ENCODE results near the gene VAMP7. TPM values are rescaled to one million over a fixed set of nuclear protein-coding genes. Genes with fewer than 3 reads are reported as not detected.
"Not testable (repeated sequence)": the region's sequence is repeated elsewhere in the genome, so short reads cannot be mapped to it uniquely, and the experiment has no call there.

Gene VAMP7
- total and polyA plus RNA-seq, 10 donors = 15.2 to 53.2 (median 33.1) TPM

DNA sequence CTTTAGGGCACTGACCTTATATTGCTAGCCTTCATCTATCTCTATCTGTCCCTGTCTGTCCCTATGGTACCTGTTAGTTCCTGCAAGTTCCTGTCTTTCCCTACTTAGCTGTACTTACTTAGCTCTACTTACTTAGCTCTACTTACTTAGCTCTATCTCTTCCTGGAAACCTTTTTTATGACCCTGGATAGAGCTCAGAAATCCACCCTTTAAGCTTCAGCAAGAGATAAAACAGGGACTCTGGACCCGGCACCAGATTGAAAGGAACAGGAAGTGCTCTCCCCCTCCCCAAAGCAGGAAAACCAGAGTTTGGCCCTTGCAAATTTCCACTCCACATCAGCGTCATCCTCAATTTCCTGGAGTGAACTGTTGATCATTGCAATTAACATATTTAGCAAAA is 104.1 kb downstream of the VAMP7 start:
- Histone ChIP-seq H3K36me3 (no peaks in the 10 kb centered on the region), H3K27me3 (replicated peaks in 1 of 7) (no peaks in the 10 kb centered on the region), H3K27ac (no peak overlapping the region), H3K9me3 (peaks cover 0 to 33% (median 17%) of the 10 kb centered on the region in 8 donors), H3K4me1 (no peaks in the 10 kb centered on the region), H3K4me3 (no peak overlapping the region)
- TF ChIP-seq POLR2AphosphoS5 (IDR thresholded peaks at IDR 0.05) (no peak), POLR2A (IDR thresholded peaks at IDR 0.05) (no peak)
- TF ChIP-seq, protein P1, sequence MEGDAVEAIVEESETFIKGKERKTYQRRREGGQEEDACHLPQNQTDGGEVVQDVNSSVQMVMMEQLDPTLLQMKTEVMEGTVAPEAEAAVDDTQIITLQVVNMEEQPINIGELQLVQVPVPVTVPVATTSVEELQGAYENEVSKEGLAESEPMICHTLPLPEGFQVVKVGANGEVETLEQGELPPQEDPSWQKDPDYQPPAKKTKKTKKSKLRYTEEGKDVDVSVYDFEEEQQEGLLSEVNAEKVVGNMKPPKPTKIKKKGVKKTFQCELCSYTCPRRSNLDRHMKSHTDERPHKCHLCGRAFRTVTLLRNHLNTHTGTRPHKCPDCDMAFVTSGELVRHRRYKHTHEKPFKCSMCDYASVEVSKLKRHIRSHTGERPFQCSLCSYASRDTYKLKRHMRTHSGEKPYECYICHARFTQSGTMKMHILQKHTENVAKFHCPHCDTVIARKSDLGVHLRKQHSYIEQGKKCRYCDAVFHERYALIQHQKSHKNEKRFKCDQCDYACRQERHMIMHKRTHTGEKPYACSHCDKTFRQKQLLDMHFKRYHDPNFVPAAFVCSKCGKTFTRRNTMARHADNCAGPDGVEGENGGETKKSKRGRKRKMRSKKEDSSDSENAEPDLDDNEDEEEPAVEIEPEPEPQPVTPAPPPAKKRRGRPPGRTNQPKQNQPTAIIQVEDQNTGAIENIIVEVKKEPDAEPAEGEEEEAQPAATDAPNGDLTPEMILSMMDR (IDR thresholded peaks at IDR 0.05 in 8 of 11, conservative IDR thresholded peaks at IDR 0.05 in 3 of 11) = no peak
- no peak for DNase-seq
- intact Hi-C loops (cut with DNase I; ENCODE audit: low total_unique reads) = no loop called here
- 49 to 62% (median 59%) methylated on average over 2 of the region's 2 CpGs for WGBS, 5 donors

DNA sequence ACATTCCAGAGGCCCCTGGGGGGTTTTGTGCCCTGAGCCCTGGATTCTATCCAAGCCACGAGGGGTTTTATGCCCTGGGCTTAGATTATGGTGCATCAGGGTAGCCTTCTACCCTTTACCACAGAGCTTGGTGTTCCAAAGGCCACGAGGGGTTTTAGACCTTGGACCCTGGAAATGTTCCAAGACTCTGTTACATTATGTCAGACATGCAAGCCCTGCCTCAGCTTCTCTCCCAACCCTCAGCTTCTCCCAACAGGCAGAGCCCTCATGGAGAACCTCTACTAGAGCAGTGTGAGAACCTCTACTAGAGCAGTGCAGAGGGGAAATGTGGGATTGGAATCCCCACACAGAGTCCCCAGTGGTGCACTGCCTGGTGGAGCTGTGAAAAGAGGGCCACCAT is 105.8 kb downstream of the VAMP7 start:
- H3K4me1 ChIP-seq; H3K4me3 ChIP-seq; DNase-seq; H3K27ac ChIP-seq; intact Hi-C loops (cut with DNase I; ENCODE audit: low total_unique reads); H3K27me3 ChIP-seq (replicated peaks in 1 of 7); H3K36me3 ChIP-seq: not testable (repeated sequence)
- 25 to 44% (median 36%) methylated on average over 2 of the region's 2 CpGs for WGBS, 5 donors
- H3K9me3 ChIP-seq = peaks cover 0 to 29% (median 17%) of the 10 kb centered on the region in 8 donors

DNA sequence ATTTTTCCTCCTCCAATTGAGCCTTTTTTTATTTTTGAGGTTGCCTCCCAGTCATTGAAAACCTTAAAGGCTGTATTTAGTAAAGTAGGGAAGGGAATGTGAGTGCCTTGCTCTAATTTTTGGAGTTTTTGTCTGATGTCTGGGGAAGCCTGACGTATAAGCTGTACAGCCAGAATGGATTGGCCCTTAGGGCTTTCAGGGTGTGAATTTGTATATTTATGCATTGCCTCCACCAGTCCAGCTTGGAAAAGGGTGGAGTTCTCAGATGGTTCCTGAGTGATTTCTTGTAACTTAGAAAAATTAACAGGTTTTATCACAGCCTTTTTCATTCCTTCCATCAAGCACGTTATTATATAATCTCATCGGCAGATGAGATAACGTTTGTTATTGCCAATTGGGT is 107.7 kb downstream of the VAMP7 start:
- Histone ChIP-seq H3K27ac (no peak overlapping the region), H3K36me3 (no peaks in the 10 kb centered on the region), H3K4me1 (no peaks in the 10 kb centered on the region), H3K9me3 (peaks cover 0 to 10% (median 4%) of the 10 kb centered on the region in 8 donors), H3K27me3 (replicated peaks in 1 of 7) (no peaks in the 10 kb centered on the region), H3K4me3 (no peak overlapping the region)
- intact Hi-C loops (cut with DNase I; ENCODE audit: low total_unique reads) = no loop called here
- no peak for DNase-seq
- no peak for TF ChIP-seq POLR2A (IDR thresholded peaks at IDR 0.05)
- no peak for TF ChIP-seq POLR2AphosphoS5 (IDR thresholded peaks at IDR 0.05)
- TF ChIP-seq, protein P1 (IDR thresholded peaks at IDR 0.05 in 8 of 11, conservative IDR thresholded peaks at IDR 0.05 in 3 of 11) = no peak
- WGBS, 5 donors = 79 to 92% (median 84%) methylated on average over 4 of the region's 4 CpGs

Small RNAs within 50 kb of the gene (small RNA-seq; reads per million reads assigned to genes)
- 0 reads per million in 4 donors for gene DPH3P2

Other genes starting within 250 kb of the VAMP7 start
- 1 to 10 TPM in 6 of 7 donors, under 1 TPM in 1; 0.85 to 7.1 (median 3.7) TPM for gene IL9R, start 116.4 kb downstream of the VAMP7 start, total RNA-seq
- 1 to 10 TPM; 1.9 to 4.3 (median 2.3) TPM for gene IL9R, start 116.4 kb downstream of the VAMP7 start, polyA plus RNA-seq

All from spleen (tissue), 11 donors.